B cell (primary cell): ENCODE results near the gene RPL22.

Source experiments
- CTCF ChIP-seq: fragments of 200-600 bp; IDR thresholded peaks from one replicate; pipeline ENCODE4 v1.8.0; 2022; ENCODE audit warnings: antibody characterized with exemption, mild to moderate bottlenecking
- EZH2 ChIP-seq: IDR thresholded peaks from 2 replicates; pipeline ENCODE4 v1.6.1; 2012; ENCODE audit warnings: borderline replicate concordance, low read depth, mild to moderate bottlenecking, moderate library complexity, low read length; ENCODE audit not compliant: insufficient read depth, poor library complexity, severe bottlenecking

DNA sequence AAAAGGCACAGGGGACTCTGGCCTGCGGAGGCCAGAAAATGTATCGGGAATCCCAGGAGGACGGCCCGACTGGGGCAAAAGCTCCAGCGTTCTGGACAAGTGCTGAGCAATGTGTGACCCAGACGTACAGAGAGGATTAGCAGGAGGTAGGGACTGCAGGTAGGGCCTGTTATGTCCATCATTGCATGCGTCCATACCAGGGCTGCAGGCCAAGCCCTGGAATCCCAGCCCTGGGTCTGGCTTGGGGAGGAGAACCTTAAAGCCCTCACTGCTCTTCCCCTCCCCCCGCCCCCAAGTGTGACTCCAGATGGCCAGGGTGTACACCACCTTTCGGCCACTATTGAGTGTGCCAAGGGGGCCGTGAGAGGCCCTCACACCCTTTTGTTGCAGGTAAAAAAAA lies 8.5 kb upstream of the RPL22 start:
- no peak for TF ChIP-seq CTCF
- TF ChIP-seq EZH2: no peak
